GM12874 (cell line): ENCODE data around the gene CEMIP.

Experiments used
- TF ChIP-seq, protein P1 (sequence below): IDR thresholded peaks from 2 replicates; pipeline ENCODE4 v1.5.1; 2011; ENCODE audit warnings: low read depth, mild to moderate bottlenecking, control low read depth, low read length, moderate library complexity; ENCODE audit not compliant: insufficient read depth

Gene CEMIP

DNA sequence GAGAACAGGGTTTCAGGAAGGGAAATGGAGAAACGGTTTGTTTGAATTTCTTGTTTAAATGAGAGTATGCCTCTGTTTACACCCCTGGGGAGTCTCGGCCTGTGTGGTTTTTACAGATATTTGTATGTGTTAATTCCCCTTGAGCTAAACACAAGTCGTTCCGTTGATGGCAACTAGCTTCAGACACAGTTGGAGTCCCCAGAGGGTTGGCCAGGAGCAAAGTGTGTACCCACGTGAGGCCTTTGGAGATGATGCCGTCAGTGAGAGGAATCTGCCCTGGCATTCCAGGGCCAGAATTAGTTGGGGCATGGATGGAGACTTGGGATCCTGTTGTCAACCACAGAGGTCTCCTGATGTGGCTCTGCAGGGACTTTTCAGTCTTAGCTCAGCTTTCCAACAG is 44.0 kb downstream of the CEMIP start:
- TF ChIP-seq, protein P1, sequence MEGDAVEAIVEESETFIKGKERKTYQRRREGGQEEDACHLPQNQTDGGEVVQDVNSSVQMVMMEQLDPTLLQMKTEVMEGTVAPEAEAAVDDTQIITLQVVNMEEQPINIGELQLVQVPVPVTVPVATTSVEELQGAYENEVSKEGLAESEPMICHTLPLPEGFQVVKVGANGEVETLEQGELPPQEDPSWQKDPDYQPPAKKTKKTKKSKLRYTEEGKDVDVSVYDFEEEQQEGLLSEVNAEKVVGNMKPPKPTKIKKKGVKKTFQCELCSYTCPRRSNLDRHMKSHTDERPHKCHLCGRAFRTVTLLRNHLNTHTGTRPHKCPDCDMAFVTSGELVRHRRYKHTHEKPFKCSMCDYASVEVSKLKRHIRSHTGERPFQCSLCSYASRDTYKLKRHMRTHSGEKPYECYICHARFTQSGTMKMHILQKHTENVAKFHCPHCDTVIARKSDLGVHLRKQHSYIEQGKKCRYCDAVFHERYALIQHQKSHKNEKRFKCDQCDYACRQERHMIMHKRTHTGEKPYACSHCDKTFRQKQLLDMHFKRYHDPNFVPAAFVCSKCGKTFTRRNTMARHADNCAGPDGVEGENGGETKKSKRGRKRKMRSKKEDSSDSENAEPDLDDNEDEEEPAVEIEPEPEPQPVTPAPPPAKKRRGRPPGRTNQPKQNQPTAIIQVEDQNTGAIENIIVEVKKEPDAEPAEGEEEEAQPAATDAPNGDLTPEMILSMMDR = no peak

DNA sequence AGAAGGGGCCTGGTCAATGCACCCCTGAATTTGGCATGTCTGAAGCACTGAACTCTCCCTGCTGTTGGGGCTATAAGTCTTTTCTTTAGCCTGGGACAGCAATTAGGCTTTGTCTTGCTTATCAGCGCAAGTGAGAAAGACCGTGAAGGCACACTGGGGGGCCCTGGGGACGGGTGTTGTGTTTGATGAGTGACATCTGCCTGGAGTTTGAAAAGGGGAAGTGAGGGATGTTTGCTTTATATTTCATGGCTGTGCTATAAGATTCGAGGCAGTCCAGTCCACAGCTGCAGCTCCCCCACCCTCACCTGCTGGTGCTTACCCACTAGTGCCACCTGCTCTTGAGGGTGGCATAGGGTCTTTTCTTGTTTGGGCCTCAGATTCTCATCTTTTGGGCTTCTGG is 44.8 kb downstream of the CEMIP start:
- TF ChIP-seq, protein P1 = no peak

DNA sequence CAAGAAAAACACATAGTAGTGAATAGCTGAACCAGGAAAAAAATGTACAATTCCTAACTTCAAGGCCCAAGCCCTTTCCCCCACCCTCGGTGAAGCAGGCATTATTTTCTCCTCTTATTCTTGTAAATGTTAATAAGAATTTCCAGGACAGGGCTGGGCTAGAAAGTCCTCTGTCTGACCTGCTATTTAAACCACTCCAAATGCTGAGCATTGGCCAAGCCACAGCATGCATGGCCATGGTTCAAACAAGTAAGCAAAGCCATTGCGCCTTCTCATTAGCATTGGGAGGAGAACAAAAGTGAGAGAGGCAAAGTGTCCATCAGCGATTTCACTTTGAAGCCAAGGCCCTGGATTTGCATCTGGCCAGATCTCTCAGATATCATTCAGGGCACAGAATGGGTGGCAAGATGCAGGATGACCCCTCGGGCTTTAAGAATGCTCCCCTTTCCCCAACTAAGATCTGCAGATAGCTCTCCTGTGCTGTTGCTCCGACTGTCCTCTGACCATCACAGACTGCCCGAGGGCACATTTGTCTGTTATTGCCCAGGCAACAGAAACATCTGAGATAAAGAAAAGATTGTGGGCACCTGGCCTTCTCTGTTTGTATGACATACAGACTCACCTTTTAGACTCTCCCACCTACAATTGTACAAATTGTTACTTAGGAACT is 46.3 kb downstream of the CEMIP start:
- TF ChIP-seq, protein P1 = no peak

DNA sequence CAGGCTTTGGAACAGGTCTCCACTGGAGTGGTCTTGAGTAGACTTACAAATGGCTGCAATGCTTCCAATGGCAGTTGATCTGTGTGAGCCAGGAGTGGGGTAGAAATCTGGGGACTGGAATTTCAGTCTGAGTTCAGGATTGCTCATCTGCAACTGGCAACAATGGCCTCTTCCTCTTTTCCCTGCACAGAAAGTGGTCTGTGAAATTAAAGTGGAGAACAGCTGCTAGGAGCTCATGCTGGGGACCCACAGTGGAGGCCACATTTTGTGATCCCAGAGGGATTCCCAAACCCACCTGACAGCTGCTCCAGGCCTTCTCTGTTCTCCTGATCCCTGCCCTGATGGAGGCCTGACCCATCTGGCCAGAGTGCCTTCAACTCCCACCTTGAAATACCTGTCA is 49.6 kb downstream of the CEMIP start:
- TF ChIP-seq, protein P1 = no peak

DNA sequence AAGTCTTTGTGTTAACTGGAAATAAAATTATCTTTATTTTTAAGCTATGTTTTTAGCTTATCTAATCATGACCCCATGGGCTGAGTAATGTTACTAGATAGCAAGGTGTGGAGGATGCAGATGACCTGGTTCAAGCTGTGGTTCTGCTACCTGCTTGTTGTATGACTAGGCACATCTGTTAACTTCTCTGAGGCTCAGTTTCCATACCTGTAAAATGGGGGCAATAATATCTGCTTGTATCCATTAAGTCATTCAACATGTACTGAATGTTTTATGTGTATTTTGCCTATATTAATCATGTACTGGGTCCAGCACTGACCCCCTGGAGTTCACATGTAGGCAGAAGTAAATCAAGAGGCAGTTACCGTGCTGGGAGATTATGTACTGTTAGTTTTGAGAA is 51.5 kb downstream of the CEMIP start:
- TF ChIP-seq, protein P1 = no peak

DNA sequence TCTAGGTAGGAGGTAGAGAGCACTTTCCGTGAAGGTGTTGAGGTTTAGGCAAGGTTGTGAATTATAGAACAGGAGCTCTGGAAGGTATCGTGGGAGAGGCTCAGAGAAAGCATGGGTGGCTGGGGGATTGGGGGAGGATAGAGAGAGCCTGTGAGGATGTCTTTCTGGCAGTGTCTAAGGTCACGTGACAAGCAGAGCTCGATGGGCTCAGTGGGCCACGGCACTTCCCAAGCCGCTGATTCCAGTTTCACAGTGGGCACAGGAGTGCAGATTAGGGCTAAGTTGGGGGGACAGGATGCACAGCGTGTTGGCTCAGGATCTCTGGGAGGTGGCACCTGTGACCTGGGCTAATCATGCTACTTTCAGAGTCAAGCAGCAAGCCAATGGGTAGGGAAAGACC is 52.0 kb downstream of the CEMIP start:
- TF ChIP-seq, protein P1 = no peak

DNA sequence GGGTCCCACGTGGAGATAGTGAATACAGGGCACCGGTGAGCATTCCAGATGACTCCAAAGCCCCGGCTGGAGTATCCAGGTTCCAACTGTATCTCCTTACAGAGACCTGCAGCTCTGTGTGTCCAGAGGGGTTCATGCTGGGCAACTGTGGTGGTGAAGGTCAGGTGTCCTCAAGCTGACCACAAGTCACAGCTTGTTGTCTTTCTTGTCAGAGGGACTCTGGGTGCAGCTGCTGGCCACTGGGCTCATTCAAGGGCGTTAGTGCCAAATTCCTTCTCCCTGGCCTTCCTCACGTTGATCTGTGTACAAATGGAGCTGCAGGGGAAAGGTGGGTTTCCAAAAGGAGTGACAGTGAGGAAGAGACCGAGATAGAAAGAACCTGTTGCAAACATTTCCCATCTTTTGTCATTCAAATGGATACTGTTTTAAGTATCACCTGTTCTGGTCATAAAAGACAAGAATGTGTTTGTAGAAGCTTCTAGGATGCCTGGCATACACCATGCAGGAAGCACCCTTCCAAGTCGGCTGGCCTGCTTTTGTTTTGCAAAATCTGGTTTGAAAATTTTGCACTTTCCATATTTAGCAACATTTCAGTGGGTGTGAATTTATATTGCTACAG is 52.5 kb downstream of the CEMIP start:
- TF ChIP-seq, protein P1 = no peak
